T-cell (primary cell): ENCODE data around the gene PYGB. TPM values are rescaled to one million over a fixed set of nuclear protein-coding genes. Genes with fewer than 3 reads are reported as not detected.
"Not testable (repeated sequence)": the region's sequence is repeated elsewhere in the genome, so short reads cannot be mapped to it uniquely, and the experiment has no call there.

ENCODE experiments used
- ATAC-seq, 4 experiments: fragments of 200-7000 bp in 3 of 4; fragments of 150-1000 bp in 1 of 4; cut with Tn5 transposase; replicated peaks in 1 of 4; 1 replicate in 3 of 4; 2 replicates in 1 of 4; pipeline ENCODE4 v1.10.0; 2021; ENCODE audit warnings: moderate library complexity in 3 of 4, mild to moderate bottlenecking in 2 of 4, moderate number of reproducible peaks in 1 of 4
- CTCF ChIA-PET, 2 donors: fragments of 300-600 bp; sonication (Branson Sonifier 250); formaldehyde crosslinking; loops; one replicate each; lab custom pipeline; 2022; ENCODE audit warnings: antibody characterized with exemption in 2 of 2; lab: Charles Lee
- POLR2A ChIA-PET, 2 donors: fragments of 300-600 bp; sonication (Branson Sonifier 250); formaldehyde crosslinking; loops; one replicate each; lab custom pipeline; 2022; ENCODE audit warnings: antibody characterized with exemption in 2 of 2; lab: Charles Lee
- DNase-seq, 35 experiments: peaks; one replicate each; pipeline versions ENCODE4 v3.0.0 to v3.0.0-alpha.2; 2013 to 2023
- H3K27ac ChIP-seq: one replicate; pipeline ENCODE4 v1.5.1; 2013; ENCODE audit warnings: low read length
- H3K27me3 ChIP-seq, 2 experiments: replicated peaks in 1 of 2; 1 replicate in 1 of 2; 2 replicates in 1 of 2; pipeline versions ENCODE4 v1.6.1 to v1.7.0; 2013; ENCODE audit warnings: low read length in 1 of 2, mixed read lengths in 1 of 2; ENCODE audit not compliant: control insufficient read depth in 2 of 2, insufficient read depth in 2 of 2; ENCODE audit errors: extremely low read depth in 1 of 2
- H3K36me3 ChIP-seq, 2 donors: 1 replicate in 1 of 2; 2 replicates in 1 of 2; pipeline versions ENCODE4 v1.6.1 to v1.7.0; 2013; ENCODE audit warnings: low read length in 1 of 2; ENCODE audit not compliant: control insufficient read depth in 2 of 2, insufficient read depth in 1 of 2; ENCODE audit errors: extremely low read depth in 1 of 2
- H3K4me1 ChIP-seq, 2 experiments: 1 replicate in 1 of 2; 2 replicates in 1 of 2; pipeline versions ENCODE4 v1.6.1 to v1.7.0; 2013; ENCODE audit warnings: low read length in 2 of 2, mixed read lengths in 1 of 2; ENCODE audit not compliant: insufficient read depth in 2 of 2, control insufficient read depth in 1 of 2; ENCODE audit errors: extremely low read depth in 1 of 2
- H3K4me3 ChIP-seq, 2 donors: 1 replicate in 1 of 2; 2 replicates in 1 of 2; pipeline versions ENCODE4 v1.5.1 to v1.7.0; 2013; ENCODE audit warnings: mild to moderate bottlenecking in 2 of 2, low read length in 1 of 2, moderate library complexity in 1 of 2; ENCODE audit not compliant: control insufficient read depth in 1 of 2; ENCODE audit errors: extremely low read depth in 1 of 2
- H3K9me3 ChIP-seq: 2 replicates; pipeline ENCODE4 v1.7.0; 2013
- H3K27ac Mint-ChIP-seq, 2 donors: one replicate each; pipeline ENCODE4 v1.8.0; 2020 to 2021; ENCODE audit warnings: mild to moderate bottlenecking in 2 of 2, mixed read lengths in 2 of 2
- H3K27me3 Mint-ChIP-seq, 2 donors: one replicate each; pipeline ENCODE4 v1.8.0; 2021 to 2022; ENCODE audit warnings: mixed read lengths in 2 of 2
- H3K36me3 Mint-ChIP-seq: one replicate; pipeline ENCODE4 v1.8.0; 2021; ENCODE audit warnings: mixed read lengths
- H3K4me1 Mint-ChIP-seq, 3 donors: one replicate each; pipeline ENCODE4 v1.8.0; 2020 to 2022; ENCODE audit warnings: mixed read lengths in 3 of 3, mild to moderate bottlenecking in 1 of 3
- H3K4me3 Mint-ChIP-seq, 3 donors: one replicate each; pipeline ENCODE4 v1.8.0; 2020 to 2022; ENCODE audit warnings: mild to moderate bottlenecking in 3 of 3, mixed read lengths in 3 of 3, moderate library complexity in 3 of 3
- H3K9me3 Mint-ChIP-seq, 3 donors: one replicate each; pipeline ENCODE4 v1.8.0; 2020 to 2022; ENCODE audit warnings: mixed read lengths in 3 of 3
- WGBS: methylation state at CpG from one replicate; pipeline ENCODE4 v1.1.5; 2013; ENCODE audit warnings: missing lambda C conversion rate; ENCODE audit not compliant: insufficient coverage; 5-methylcytosine and 5-hydroxymethylcytosine counted together
- total RNA-seq, 35 experiments: library from RNA in 6 of 35; stranded (reverse) in 6 of 35; fragments of 120-200 nt in 1 of 35; gene quantifications; one replicate each; pipeline versions ENCODE4 v1.2.1 to v1.2.4 and lab custom pipeline; 2013 to 2026

PYGB gene
- total RNA-seq, 5 donors from 2014 or later (not counting 1 experiment from before 2014, with no cell fraction given) = 29.7 to 53.4 (median 36.5) TPM

GRCh38 chr20:25236450-25237304, 11.2 kb upstream of the PYGB start:
- H3K36me3 Mint-ChIP-seq = no peaks in the 10 kb centered on the region

DNA sequence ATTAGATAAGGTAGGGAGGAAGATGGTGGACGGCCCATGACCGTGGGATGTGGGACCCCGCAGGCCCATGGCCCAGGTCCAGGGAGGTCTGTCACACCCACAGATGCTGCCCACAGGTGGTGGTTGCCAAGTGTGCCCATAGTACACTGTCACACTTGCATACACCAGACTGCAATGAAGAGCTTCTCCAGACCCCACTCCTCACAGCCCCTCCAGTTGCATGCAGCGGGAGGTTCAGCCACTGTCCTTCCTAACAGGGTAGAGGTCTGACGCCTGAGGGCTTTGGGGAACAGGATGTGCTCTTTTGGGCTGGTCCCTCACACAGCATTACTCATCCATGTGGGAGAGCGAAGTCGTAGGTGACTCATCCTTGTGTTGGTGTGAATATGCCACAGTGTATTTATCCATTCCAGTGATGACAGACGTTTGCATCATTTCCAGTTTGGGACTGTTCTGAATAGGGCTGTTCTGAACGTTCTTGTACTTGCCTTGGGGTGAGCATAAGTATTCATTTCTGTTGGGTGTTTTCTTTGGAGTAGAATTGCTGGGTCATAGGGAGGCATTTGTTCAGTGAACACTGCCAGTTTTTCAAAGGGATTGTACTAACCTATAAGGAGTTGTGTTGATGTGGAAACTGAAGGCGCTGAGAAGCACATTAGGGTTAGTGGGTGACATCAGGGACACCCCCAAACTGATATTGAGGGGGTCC, 10.1 kb upstream of the PYGB start:
- ChIA-PET POLR2A (no interaction called here), CTCF (no interaction called here)
- Mint-ChIP-seq H3K27me3 (peaks cover 34 to 37% of the 10 kb centered on the region in 2 donors), H3K9me3 (no peaks in the 10 kb centered on the region), H3K4me3 (no peak overlapping the region), H3K4me1 (peaks cover 0 to 8% (median 7%) of the 10 kb centered on the region in 3 donors), H3K36me3 (no peaks in the 10 kb centered on the region), H3K27ac (peak overlapping the region in 1 of 2 donors; percentile 33)
- H3K27ac ChIP-seq = no peak overlapping the region
- peak in 3 of 4 experiments; percentile 75 to 86 (median 85) for ATAC-seq
- H3K4me3 ChIP-seq = no peak overlapping the region
- H3K9me3 ChIP-seq = no peaks in the 10 kb centered on the region
- H3K4me1 ChIP-seq = no peaks in the 10 kb centered on the region
- DNase-seq = peak in 1 of 35 experiments; percentile 15
- no peaks in the 10 kb centered on the region for H3K36me3 ChIP-seq
- 60% methylated on average over 5 of the region's 10 CpGs for WGBS
- peaks cover 0 to 37% of the 10 kb centered on the region in 2 experiments for H3K27me3 ChIP-seq

More at GRCh38 chr20:25236450-25237304, 11.2 kb upstream of the PYGB start:
- H3K4me1 ChIP-seq = no peaks in the 10 kb centered on the region
- DNase-seq (no peak), ATAC-seq (no peak)
- H3K27ac ChIP-seq = no peak overlapping the region
- Mint-ChIP-seq H3K27ac (no peak overlapping the region), H3K27me3 (peaks cover 27 to 30% of the 10 kb centered on the region in 2 donors), H3K4me1 (peaks cover 0 to 8% (median 7%) of the 10 kb centered on the region in 3 donors), H3K4me3 (no peak overlapping the region), H3K9me3 (no peaks in the 10 kb centered on the region)
- POLR2A ChIA-PET = no interaction called here
- CTCF ChIA-PET = no interaction called here
- 81% methylated on average over 9 of the region's 15 CpGs for WGBS
- H3K9me3 ChIP-seq = no peaks in the 10 kb centered on the region
- H3K4me3 ChIP-seq = no peak overlapping the region
- H3K36me3 ChIP-seq = no peaks in the 10 kb centered on the region
- peaks cover 0 to 32% of the 10 kb centered on the region in 2 experiments for H3K27me3 ChIP-seq

DNA sequence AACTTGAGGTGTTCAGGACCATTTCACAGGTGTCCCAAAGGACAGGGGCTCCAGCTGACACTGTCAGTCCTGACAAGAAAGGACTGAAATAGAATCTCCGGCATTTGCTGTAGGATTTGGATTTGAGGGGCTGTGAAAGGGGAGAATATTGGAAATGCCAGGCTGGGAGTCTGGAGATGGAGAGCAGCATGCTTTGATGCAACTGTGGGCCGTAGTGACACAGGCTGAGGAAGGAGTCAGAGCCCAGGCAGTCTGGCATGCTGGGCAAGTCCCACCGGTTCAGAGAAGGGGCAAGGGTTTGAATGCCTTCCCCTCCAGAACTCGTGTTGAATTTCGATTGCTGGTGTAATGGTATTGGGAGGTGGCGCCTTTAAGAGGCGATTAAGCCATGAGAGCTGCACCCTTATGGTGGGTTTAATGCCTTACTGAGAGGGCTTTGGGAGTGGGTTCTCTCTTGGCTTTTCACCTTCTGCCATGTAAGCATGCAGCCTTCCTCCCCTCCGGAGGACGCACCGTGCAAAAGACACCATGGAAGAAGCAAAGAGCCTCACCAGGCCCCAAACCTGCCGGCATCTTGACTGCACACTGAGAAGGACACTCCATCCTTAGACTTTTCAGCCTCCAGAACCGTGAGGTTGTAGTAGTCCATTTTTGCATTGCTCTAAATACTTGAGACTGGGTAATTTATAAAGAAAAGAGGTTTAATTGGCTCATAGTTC, 9.4 kb upstream of the PYGB start:
- H3K27me3 ChIP-seq = peaks cover 0 to 37% of the 10 kb centered on the region in 2 experiments
- no peak overlapping the region for H3K4me3 ChIP-seq
- no peak overlapping the region for H3K27ac ChIP-seq
- Mint-ChIP-seq H3K4me1 (peaks cover 0 to 8% (median 7%) of the 10 kb centered on the region in 3 donors), H3K27me3 (peaks cover 34 to 37% of the 10 kb centered on the region in 2 donors), H3K4me3 (no peak overlapping the region), H3K36me3 (no peaks in the 10 kb centered on the region), H3K9me3 (no peaks in the 10 kb centered on the region), H3K27ac (no peak overlapping the region)
- DNase-seq = no peak
- no peaks in the 10 kb centered on the region for H3K36me3 ChIP-seq
- no peaks in the 10 kb centered on the region for H3K4me1 ChIP-seq
- no peak for ATAC-seq
- CTCF ChIA-PET = no interaction called here
- no peaks in the 10 kb centered on the region for H3K9me3 ChIP-seq
- POLR2A ChIA-PET = no interaction called here
- WGBS = 97% methylated on average over 8 of the region's 12 CpGs

- H3K4me3 ChIP-seq = no peak overlapping the region
- POLR2A ChIA-PET = no interaction called here
- peaks cover 0 to 8% (median 7%) of the 10 kb centered on the region in 3 donors for H3K4me1 Mint-ChIP-seq
Measured at GRCh38 chr20:25239387-25240370, 8.2 kb upstream of the PYGB start.

GRCh38 chr20:25240851-25241658, 6.8 kb upstream of the PYGB start:
- H3K4me1 Mint-ChIP-seq, H3K9me3 Mint-ChIP-seq, H3K4me3 ChIP-seq, H3K36me3 Mint-ChIP-seq, ATAC-seq, H3K4me3 Mint-ChIP-seq, H3K36me3 ChIP-seq, H3K27ac ChIP-seq, H3K4me1 ChIP-seq, H3K27ac Mint-ChIP-seq, H3K9me3 ChIP-seq, CTCF ChIA-PET, DNase-seq, POLR2A ChIA-PET: not testable (repeated sequence)
- no CpG with 5 or more reads among the region's 9 CpGs for WGBS
- H3K27me3 ChIP-seq = peaks cover 0 to 28% of the 10 kb centered on the region in 2 experiments
- peaks cover 25 to 30% of the 10 kb centered on the region in 2 donors for H3K27me3 Mint-ChIP-seq

More at GRCh38 chr20:25239387-25240370, 8.2 kb upstream of the PYGB start:
- Mint-ChIP-seq H3K9me3 (no peaks in the 10 kb centered on the region), H3K27ac (no peak overlapping the region), H3K36me3 (no peaks in the 10 kb centered on the region), H3K27me3 (peaks cover 30 to 36% of the 10 kb centered on the region in 2 donors), H3K4me3 (no peak overlapping the region)
- Histone ChIP-seq H3K9me3 (no peaks in the 10 kb centered on the region), H3K36me3 (no peaks in the 10 kb centered on the region), H3K27me3 (peaks cover 0 to 37% of the 10 kb centered on the region in 2 experiments), H3K4me1 (no peaks in the 10 kb centered on the region), H3K27ac (no peak overlapping the region)
- CTCF ChIA-PET = no interaction called here
- ATAC-seq = no peak
- WGBS = 84% methylated on average over 16 of the region's 19 CpGs
- no peak for DNase-seq
